ENCODE data around the gene UBAC2.

GRCh38 chr13:99418103-99418842, 217.6 kb downstream of the UBAC2 start:
- TF ChIP-seq CTCF (conservative IDR thresholded peaks at IDR 0.05; ENCODE audit: low read depth, low read length): no peak
- TF ChIP-seq SMC3 (IDR thresholded peaks at IDR 0.05; ENCODE audit: low read depth, low read length): no peak
- TF ChIP-seq USF2 (IDR thresholded peaks at IDR 0.05; ENCODE audit: low read depth, low read length): no peak
- no peak for TF ChIP-seq MAFK (IDR thresholded peaks at IDR 0.05; ENCODE audit: low read depth, low read length)
- no peak for TF ChIP-seq RFX5 (IDR thresholded peaks at IDR 0.05; ENCODE audit: low read depth, low read length)
- no peak for TF ChIP-seq POLR2A (IDR thresholded peaks at IDR 0.05; ENCODE audit: low read depth, low read length)
- no peak for TF ChIP-seq CEBPB (IDR thresholded peaks at IDR 0.05; ENCODE audit: low read depth, low read length)
- no peak for TF ChIP-seq MAZ (IDR thresholded peaks at IDR 0.05; ENCODE audit: borderline replicate concordance, low read depth, low read length)
- TF ChIP-seq ELK1 (IDR thresholded peaks at IDR 0.05; ENCODE audit: borderline replicate concordance, low read depth, low read length): no peak
- TF ChIP-seq RAD21 (IDR thresholded peaks at IDR 0.05; ENCODE audit: low read length): no peak
- no peak for TF ChIP-seq FOS (IDR thresholded peaks at IDR 0.05; ENCODE audit: low read depth, low read length)
- no peak for TF ChIP-seq BHLHE40 (IDR thresholded peaks at IDR 0.05; ENCODE audit: low read depth, low read length)
- no peak for TF ChIP-seq MXI1 (IDR thresholded peaks at IDR 0.05; ENCODE audit: borderline replicate concordance, low read depth, low read length)

Data from IMR-90 (cell line).